HEK293T (cell line): ENCODE data around the gene C10orf105.

Source experiments
- CTCF ChIA-PET: fragments of 350-600 bp; formaldehyde crosslinking; extraction: SDS; loops from one replicate; lab custom pipeline; 2021; ENCODE audit warnings: antibody characterized with exemption, inconsistent platforms; lab: Yijun Ruan, JAX
- POLR2A ChIA-PET: fragments of 350-600 bp; formaldehyde crosslinking; extraction: SDS; loops from one replicate; lab custom pipeline; 2020; ENCODE audit warnings: antibody characterized with exemption, inconsistent platforms; lab: Yijun Ruan, JAX
- DNase-seq: peaks from one replicate; pipeline ENCODE4 v3.0.0; 2012; ENCODE audit warnings: mixed read lengths; ENCODE audit errors: extremely low spot score
- ARNT ChIP-seq: fragments of 450-650 bp; IDR thresholded peaks from 2 replicates; pipeline ENCODE4 v1.6.1; 2017; ENCODE audit warnings: mild to moderate bottlenecking
- BHLHE40 ChIP-seq: fragments of 450-650 bp; IDR thresholded peaks from 2 replicates; pipeline ENCODE4 v1.6.1; 2016; ENCODE audit warnings: mild to moderate bottlenecking, moderate library complexity, borderline replicate concordance
- CTBP1 ChIP-seq: fragments of 450-650 bp; IDR thresholded peaks from 2 replicates; pipeline ENCODE4 v1.6.1; 2016; ENCODE audit warnings: borderline replicate concordance
- ELF4 ChIP-seq: fragments of 450-650 bp; IDR thresholded peaks from 2 replicates; pipeline ENCODE4 v1.6.1; 2017; ENCODE audit warnings: antibody characterized with exemption
- FOXA1 ChIP-seq: fragments of 450-650 bp; IDR thresholded peaks from 2 replicates; pipeline ENCODE4 v1.6.1; 2016; ENCODE audit warnings: mild to moderate bottlenecking
- FOXK2 ChIP-seq: fragments of 450-650 bp; IDR thresholded peaks from 2 replicates; pipeline ENCODE4 v1.6.1; 2016; ENCODE audit warnings: mild to moderate bottlenecking
- FOXM1 ChIP-seq: fragments of 450-650 bp; IDR thresholded peaks from 2 replicates; pipeline ENCODE4 v1.6.1; 2017; ENCODE audit warnings: mild to moderate bottlenecking, borderline replicate concordance
- HDGF ChIP-seq: fragments of 450-650 bp; IDR thresholded peaks from 2 replicates; pipeline ENCODE4 v1.6.1; 2017; ENCODE audit warnings: antibody characterized with exemption, borderline replicate concordance
- L3MBTL2 ChIP-seq: fragments of 450-650 bp; conservative IDR thresholded peaks from 2 replicates; pipeline ENCODE4 v1.6.1; 2016; ENCODE audit warnings: mild to moderate bottlenecking
- LEF1 ChIP-seq: fragments of 450-650 bp; IDR thresholded peaks from 2 replicates; pipeline ENCODE4 v1.6.1; 2017; ENCODE audit warnings: mild to moderate bottlenecking, borderline replicate concordance
- NFRKB ChIP-seq: fragments of 450-650 bp; IDR thresholded peaks from 2 replicates; pipeline ENCODE4 v1.6.1; 2016; ENCODE audit warnings: mild to moderate bottlenecking, moderate library complexity
- PKNOX1 ChIP-seq: fragments of 450-650 bp; IDR thresholded peaks from 2 replicates; pipeline ENCODE4 v1.6.1; 2016
- SP1 ChIP-seq: fragments of 450-650 bp; IDR thresholded peaks from 2 replicates; pipeline ENCODE4 v1.6.1; 2017
- SUZ12 ChIP-seq: fragments of 450-650 bp; IDR thresholded peaks from 2 replicates; pipeline ENCODE4 v1.6.1; 2016; ENCODE audit warnings: mild to moderate bottlenecking
- TARDBP ChIP-seq: fragments of 450-650 bp; IDR thresholded peaks from 2 replicates; pipeline ENCODE4 v1.6.1; 2016
- ZNF384 ChIP-seq: fragments of 450-650 bp; IDR thresholded peaks from 2 replicates; pipeline ENCODE4 v1.6.1; 2016

Gene C10orf105

GRCh38 chr10:71717551-71717951 is 2.0 kb downstream of the C10orf105 start:
- no peak for DNase-seq
- TF ChIP-seq HDGF (no peak), FOXA1 (no peak), L3MBTL2 (no peak), FOXK2 (no peak), CTBP1 (no peak), LEF1 (no peak), FOXM1 (no peak), ARNT (no peak)
- POLR2A ChIA-PET = no interaction called here
- CTCF ChIA-PET = interaction anchor here (0.8 to 2.6 kb wide), 4 partner anchors 10 to 21 kb away, joined by 3 to 16 read pairs (median 4); no protein-coding TSS in a partner anchor

GRCh38 chr10:71717056-71717455 is 2.5 kb downstream of the C10orf105 start:
- no peak for TF ChIP-seq PKNOX1
- TF ChIP-seq TARDBP = no peak
- TF ChIP-seq BHLHE40 = no peak
- no peak for TF ChIP-seq SUZ12
- TF ChIP-seq NFRKB = no peak
- TF ChIP-seq L3MBTL2 = no peak
- TF ChIP-seq SP1 = no peak
- TF ChIP-seq FOXM1 = no peak
- no peak for TF ChIP-seq HDGF
- no peak for TF ChIP-seq ARNT
- no peak for DNase-seq
- CTCF ChIA-PET = interaction anchor here (0.8 to 2.6 kb wide), 4 partner anchors 9 to 21 kb away, joined by 3 to 16 read pairs (median 4); no protein-coding TSS in a partner anchor
- POLR2A ChIA-PET = no interaction called here

- ChIA-PET CTCF (interaction anchor here (0.7 to 2.6 kb wide), 3 partner anchors 8 to 326 kb away, joined by 3 to 16 read pairs (median 4); no protein-coding TSS in a partner anchor), POLR2A (no interaction called here)
- DNase-seq = no peak
- no peak for TF ChIP-seq FOXK2
- no peak for TF ChIP-seq ARNT
Measured at GRCh38 chr10:71716426-71716825, 3.2 kb downstream of the C10orf105 start.

GRCh38 chr10:71715860-71716259 is 3.7 kb downstream of the C10orf105 start:
- ChIA-PET CTCF (interaction anchor here (0.7 to 2.6 kb wide), 2 partner anchors 8 to 326 kb away, joined by 3 to 16 read pairs; no protein-coding TSS in a partner anchor), POLR2A (no interaction called here)
- no peak for DNase-seq
- TF ChIP-seq BHLHE40 (no peak), SUZ12 (no peak), SP1 (no peak), CTBP1 (no peak), ARNT (no peak)

- ChIA-PET POLR2A (no interaction called here), CTCF (no interaction called here)
Measured at GRCh38 chr10:71715026-71715425, 4.6 kb downstream of the C10orf105 start.

GRCh38 chr10:71714592-71714991 is 5.0 kb downstream of the C10orf105 start:
- ChIA-PET POLR2A (no interaction called here), CTCF (no interaction called here)
- TF ChIP-seq LEF1 (no peak), CTBP1 (no peak), ARNT (no peak), TARDBP (no peak), L3MBTL2 (no peak), FOXA1 (no peak), BHLHE40 (no peak), FOXM1 (no peak), HDGF (no peak), SP1 (no peak), ELF4 (no peak), SUZ12 (no peak), NFRKB (no peak)
- DNase-seq = no peak

More at GRCh38 chr10:71715026-71715425, 4.6 kb downstream of the C10orf105 start:
- no peak for DNase-seq
- no peak for TF ChIP-seq PKNOX1
- no peak for TF ChIP-seq NFRKB

GRCh38 chr10:71714031-71714410 is 5.6 kb downstream of the C10orf105 start:
- POLR2A ChIA-PET = no interaction called here
- no peak for DNase-seq
- CTCF ChIA-PET = interaction anchor here (1.2 kb wide), 1 partner anchor 17 kb away, joined by 4 read pairs; no protein-coding TSS in a partner anchor
- TF ChIP-seq NFRKB = no peak
- TF ChIP-seq ZNF384 = no peak
- no peak for TF ChIP-seq LEF1
- no peak for TF ChIP-seq FOXK2
- TF ChIP-seq ELF4 = no peak
- TF ChIP-seq FOXM1 = no peak
- TF ChIP-seq SP1 = no peak
- TF ChIP-seq CTBP1 = no peak
- TF ChIP-seq TARDBP = no peak
- no peak for TF ChIP-seq BHLHE40
- no peak for TF ChIP-seq FOXA1
- TF ChIP-seq ARNT = no peak
- no peak for TF ChIP-seq L3MBTL2
- TF ChIP-seq PKNOX1 = no peak
